ENCODE results near the gene CENPE.
A peak's percentile ranks its signal among the peaks of the same experiment; 100 is the strongest.

The CENPE gene

DNA sequence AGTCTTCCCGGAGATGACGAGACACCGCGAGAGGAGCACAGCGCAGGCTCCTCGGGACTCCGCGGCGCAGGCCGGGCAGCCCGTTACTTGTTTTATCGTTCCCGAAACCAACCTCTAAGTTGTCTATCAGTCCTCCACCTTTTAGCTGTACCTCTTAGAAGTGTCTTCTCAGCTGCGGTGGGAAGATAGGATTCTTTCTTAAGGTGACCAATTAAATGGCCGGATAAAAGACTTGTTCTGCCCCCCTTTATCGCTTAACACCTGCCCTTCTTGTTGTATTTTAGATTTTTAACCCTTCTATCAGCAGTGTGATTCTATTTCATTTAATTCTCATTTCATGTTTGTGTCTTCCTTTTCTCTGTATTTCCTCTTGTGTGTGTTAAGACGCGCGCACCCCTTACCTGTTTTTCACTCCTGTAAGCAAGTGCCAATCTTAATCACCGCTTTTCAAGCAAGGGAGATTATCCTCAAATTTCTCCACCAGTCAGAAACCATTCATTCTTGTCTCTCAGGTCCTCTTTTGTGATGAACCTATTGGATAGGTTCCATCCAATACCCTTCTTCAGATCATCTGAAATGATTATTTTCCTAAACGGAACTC is 121.3 kb downstream of the CENPE start, which contains the start of gene SLC9B2 (continued):
- TF ChIP-seq, protein P1, sequence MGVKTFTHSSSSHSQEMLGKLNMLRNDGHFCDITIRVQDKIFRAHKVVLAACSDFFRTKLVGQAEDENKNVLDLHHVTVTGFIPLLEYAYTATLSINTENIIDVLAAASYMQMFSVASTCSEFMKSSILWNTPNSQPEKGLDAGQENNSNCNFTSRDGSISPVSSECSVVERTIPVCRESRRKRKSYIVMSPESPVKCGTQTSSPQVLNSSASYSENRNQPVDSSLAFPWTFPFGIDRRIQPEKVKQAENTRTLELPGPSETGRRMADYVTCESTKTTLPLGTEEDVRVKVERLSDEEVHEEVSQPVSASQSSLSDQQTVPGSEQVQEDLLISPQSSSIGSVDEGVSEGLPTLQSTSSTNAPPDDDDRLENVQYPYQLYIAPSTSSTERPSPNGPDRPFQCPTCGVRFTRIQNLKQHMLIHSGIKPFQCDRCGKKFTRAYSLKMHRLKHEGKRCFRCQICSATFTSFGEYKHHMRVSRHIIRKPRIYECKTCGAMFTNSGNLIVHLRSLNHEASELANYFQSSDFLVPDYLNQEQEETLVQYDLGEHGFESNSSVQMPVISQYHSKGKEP (tag by site-specific recombination; IDR thresholded peaks at IDR 0.05): no peak
- no peak for TF ChIP-seq ZEB2 (tag by site-specific recombination; IDR thresholded peaks at IDR 0.05)
- TF ChIP-seq SP7 (tag by site-specific recombination; IDR thresholded peaks at IDR 0.05): no peak
- TF ChIP-seq, protein P2, sequence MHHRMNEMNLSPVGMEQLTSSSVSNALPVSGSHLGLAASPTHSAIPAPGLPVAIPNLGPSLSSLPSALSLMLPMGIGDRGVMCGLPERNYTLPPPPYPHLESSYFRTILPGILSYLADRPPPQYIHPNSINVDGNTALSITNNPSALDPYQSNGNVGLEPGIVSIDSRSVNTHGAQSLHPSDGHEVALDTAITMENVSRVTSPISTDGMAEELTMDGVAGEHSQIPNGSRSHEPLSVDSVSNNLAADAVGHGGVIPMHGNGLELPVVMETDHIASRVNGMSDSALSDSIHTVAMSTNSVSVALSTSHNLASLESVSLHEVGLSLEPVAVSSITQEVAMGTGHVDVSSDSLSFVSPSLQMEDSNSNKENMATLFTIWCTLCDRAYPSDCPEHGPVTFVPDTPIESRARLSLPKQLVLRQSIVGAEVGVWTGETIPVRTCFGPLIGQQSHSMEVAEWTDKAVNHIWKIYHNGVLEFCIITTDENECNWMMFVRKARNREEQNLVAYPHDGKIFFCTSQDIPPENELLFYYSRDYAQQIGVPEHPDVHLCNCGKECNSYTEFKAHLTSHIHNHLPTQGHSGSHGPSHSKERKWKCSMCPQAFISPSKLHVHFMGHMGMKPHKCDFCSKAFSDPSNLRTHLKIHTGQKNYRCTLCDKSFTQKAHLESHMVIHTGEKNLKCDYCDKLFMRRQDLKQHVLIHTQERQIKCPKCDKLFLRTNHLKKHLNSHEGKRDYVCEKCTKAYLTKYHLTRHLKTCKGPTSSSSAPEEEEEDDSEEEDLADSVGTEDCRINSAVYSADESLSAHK (tag by site-specific recombination; IDR thresholded peaks at IDR 0.05): no peak
- no peak for TF ChIP-seq ZNF514 (tag by site-specific recombination; IDR thresholded peaks at IDR 0.05)
- TF ChIP-seq GLIS2 (tag by site-specific recombination; IDR thresholded peaks at IDR 0.05): no peak
- TF ChIP-seq, protein P3, sequence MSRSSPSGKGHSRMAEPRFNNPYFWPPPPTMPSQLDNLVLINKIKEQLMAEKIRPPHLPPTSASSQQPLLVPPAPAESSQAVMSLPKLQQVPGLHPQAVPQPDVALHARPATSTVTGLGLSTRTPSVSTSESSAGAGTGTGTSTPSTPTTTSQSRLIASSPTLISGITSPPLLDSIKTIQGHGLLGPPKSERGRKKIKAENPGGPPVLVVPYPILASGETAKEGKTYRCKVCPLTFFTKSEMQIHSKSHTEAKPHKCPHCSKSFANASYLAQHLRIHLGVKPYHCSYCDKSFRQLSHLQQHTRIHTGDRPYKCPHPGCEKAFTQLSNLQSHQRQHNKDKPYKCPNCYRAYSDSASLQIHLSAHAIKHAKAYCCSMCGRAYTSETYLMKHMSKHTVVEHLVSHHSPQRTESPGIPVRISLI (tag by site-specific recombination; IDR thresholded peaks at IDR 0.05): no peak
- TF ChIP-seq YY2 (tag by site-specific recombination; IDR thresholded peaks at IDR 0.05): no peak
- no peak for TF ChIP-seq KLF1 (tag by site-specific recombination; IDR thresholded peaks at IDR 0.05)
- TF ChIP-seq ZNF354C (tag by site-specific recombination; IDR thresholded peaks at IDR 0.05; ENCODE audit: borderline replicate concordance, low read depth): no peak
- TF ChIP-seq ZNF623 (tag by site-specific recombination; IDR thresholded peaks at IDR 0.05): no peak
- TF ChIP-seq ZNF610 (tag by site-specific recombination; IDR thresholded peaks at IDR 0.05; ENCODE audit: borderline replicate concordance): no peak
- no peak for TF ChIP-seq ZNF112 (tag by site-specific recombination; IDR thresholded peaks at IDR 0.05)
- TF ChIP-seq ZNF114 (tag by site-specific recombination; IDR thresholded peaks at IDR 0.05): no peak
- TF ChIP-seq, protein P4, sequence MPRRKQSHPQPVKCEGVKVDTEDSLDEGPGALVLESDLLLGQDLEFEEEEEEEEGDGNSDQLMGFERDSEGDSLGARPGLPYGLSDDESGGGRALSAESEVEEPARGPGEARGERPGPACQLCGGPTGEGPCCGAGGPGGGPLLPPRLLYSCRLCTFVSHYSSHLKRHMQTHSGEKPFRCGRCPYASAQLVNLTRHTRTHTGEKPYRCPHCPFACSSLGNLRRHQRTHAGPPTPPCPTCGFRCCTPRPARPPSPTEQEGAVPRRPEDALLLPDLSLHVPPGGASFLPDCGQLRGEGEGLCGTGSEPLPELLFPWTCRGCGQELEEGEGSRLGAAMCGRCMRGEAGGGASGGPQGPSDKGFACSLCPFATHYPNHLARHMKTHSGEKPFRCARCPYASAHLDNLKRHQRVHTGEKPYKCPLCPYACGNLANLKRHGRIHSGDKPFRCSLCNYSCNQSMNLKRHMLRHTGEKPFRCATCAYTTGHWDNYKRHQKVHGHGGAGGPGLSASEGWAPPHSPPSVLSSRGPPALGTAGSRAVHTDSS (tag by site-specific recombination; IDR thresholded peaks at IDR 0.05): 0 out of 2 replicates have a peak, but pooled peaks have one; percentile 8
- no peak for TF ChIP-seq ZNF677 (tag by site-specific recombination; IDR thresholded peaks at IDR 0.05)
- TF ChIP-seq ZNF571 (tag by site-specific recombination; IDR thresholded peaks at IDR 0.05): no peak
- no peak for TF ChIP-seq HOXA7 (CRISPR knock-in tag; IDR thresholded peaks at IDR 0.05; ENCODE audit: borderline replicate concordance)
- peak; percentile 75; the same call in 1 of the 2 replicates for TF ChIP-seq ZNF335 (tag by site-specific recombination; conservative IDR thresholded peaks at IDR 0.05)
- TF ChIP-seq BCL11A (tag by site-specific recombination; IDR thresholded peaks at IDR 0.05; ENCODE audit: low read depth): no peak
- TF ChIP-seq ZNF596 (tag by site-specific recombination; IDR thresholded peaks at IDR 0.05): no peak
- TF ChIP-seq, protein P5, sequence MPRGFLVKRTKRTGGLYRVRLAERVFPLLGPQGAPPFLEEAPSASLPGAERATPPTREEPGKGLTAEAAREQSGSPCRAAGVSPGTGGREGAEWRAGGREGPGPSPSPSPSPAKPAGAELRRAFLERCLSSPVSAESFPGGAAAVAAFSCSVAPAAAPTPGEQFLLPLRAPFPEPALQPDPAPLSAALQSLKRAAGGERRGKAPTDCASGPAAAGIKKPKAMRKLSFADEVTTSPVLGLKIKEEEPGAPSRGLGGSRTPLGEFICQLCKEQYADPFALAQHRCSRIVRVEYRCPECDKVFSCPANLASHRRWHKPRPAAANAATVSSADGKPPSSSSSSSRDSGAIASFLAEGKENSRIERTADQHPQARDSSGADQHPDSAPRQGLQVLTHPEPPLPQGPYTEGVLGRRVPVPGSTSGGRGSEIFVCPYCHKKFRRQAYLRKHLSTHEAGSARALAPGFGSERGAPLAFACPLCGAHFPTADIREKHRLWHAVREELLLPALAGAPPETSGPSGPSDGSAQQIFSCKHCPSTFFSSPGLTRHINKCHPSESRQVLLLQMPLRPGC (tag by site-specific recombination; IDR thresholded peaks at IDR 0.05): no peak

All from HEK293 (cell line).